Effector CD8-positive, alpha-beta T cell (primary cell): ENCODE data around the gene ANKS4B.
"Not testable (repeated sequence)": the region's sequence is repeated elsewhere in the genome, so short reads cannot be mapped to it uniquely, and the experiment has no call there.

Experiments
- DNase-seq: peaks from one replicate; lab custom pipeline; 2025; lab: John Stamatoyannopoulos, UW

Gene ANKS4B

GRCh38 chr16:21218153-21218552 is 15.3 kb upstream of the ANKS4B start:
- DNase-seq: no peak

GRCh38 chr16:21219551-21219950 is 13.9 kb upstream of the ANKS4B start:
- DNase-seq: no peak

GRCh38 chr16:21222495-21223337 is 10.8 kb upstream of the ANKS4B start:
- no peak for DNase-seq

- no peak for DNase-seq
These were observed 9.7 kb upstream of the ANKS4B start for GRCh38 chr16:21223787-21224186.

- DNase-seq: no peak
These were observed 8.7 kb upstream of the ANKS4B start for GRCh38 chr16:21224800-21225199.

- DNase-seq: no peak
These were observed 6.8 kb upstream of the ANKS4B start for GRCh38 chr16:21226749-21227148.

GRCh38 chr16:21227866-21228265 is 5.6 kb upstream of the ANKS4B start:
- DNase-seq: no peak

- DNase-seq: no peak
These were observed 5.1 kb upstream of the ANKS4B start for GRCh38 chr16:21228361-21228872.

GRCh38 chr16:21233045-21233520 is 416 bp upstream of the ANKS4B start:
- DNase-seq: no peak

- DNase-seq: no peak
These were observed 1.7 kb downstream of the ANKS4B start for GRCh38 chr16:21235199-21235585.

GRCh38 chr16:21236831-21237230 is 3.3 kb downstream of the ANKS4B start:
- no peak for DNase-seq

- no peak for DNase-seq
These were observed 6.1 kb downstream of the ANKS4B start for GRCh38 chr16:21239646-21240045.

- no peak for DNase-seq
These were observed 9.3 kb downstream of the ANKS4B start for GRCh38 chr16:21242756-21243155.

- no peak for DNase-seq
These were observed 11.2 kb downstream of the ANKS4B start for GRCh38 chr16:21244518-21245215.

- not testable (repeated sequence) for DNase-seq
These were observed 14.7 kb downstream of the ANKS4B start for GRCh38 chr16:21248179-21248578.

- no peak for DNase-seq
These were observed 16.8 kb downstream of the ANKS4B start for GRCh38 chr16:21250072-21250923.

GRCh38 chr16:21253470-21253869 is 20.0 kb downstream of the ANKS4B start:
- DNase-seq: no peak

GRCh38 chr16:21256636-21257035 is 23.1 kb downstream of the ANKS4B start:
- DNase-seq: no peak

GRCh38 chr16:21257284-21257683 is 23.8 kb downstream of the ANKS4B start:
- DNase-seq: no peak

- no peak for DNase-seq
These were observed 27.6 kb downstream of the ANKS4B start for GRCh38 chr16:21260870-21261791.
